Psoas muscle (tissue), 8 donors: Measurements from ENCODE around the gene LNX1. TPM values are rescaled to one million over a fixed set of nuclear protein-coding genes. Genes with fewer than 3 reads are reported as not detected.

Experiments
- ATAC-seq, 4 donors: fragments of 200-7000 bp; cut with Tn5 transposase; one replicate each; pipeline ENCODE4 v1.9.1; 2020; ENCODE audit warnings: moderate library complexity in 3 of 4, mild to moderate bottlenecking in 2 of 4
- DNase-seq, 2 donors: peaks; one replicate each; pipeline ENCODE4 v3.0.0-alpha.2; 2020
- H3K27ac ChIP-seq: fragments of 200-600 bp; one replicate; pipeline ENCODE4 v1.8.0; 2022
- H3K27me3 ChIP-seq, 3 donors: fragments of 200-600 bp in 1 of 3; one replicate each; pipeline versions ENCODE4 v1.6.1 to v1.8.0; 2013 to 2022; ENCODE audit warnings: low read length in 2 of 3, mild to moderate bottlenecking in 2 of 3, moderate library complexity in 1 of 3; ENCODE audit not compliant: insufficient read depth in 3 of 3
- H3K36me3 ChIP-seq, 2 donors: fragments of 200-600 bp in 1 of 2; one replicate each; pipeline versions ENCODE4 v1.6.1 to v1.8.0; 2013 to 2022; ENCODE audit warnings: low read depth in 1 of 2, mild to moderate bottlenecking in 1 of 2, moderate library complexity in 1 of 2; ENCODE audit not compliant: insufficient read depth in 1 of 2
- H3K4me1 ChIP-seq: fragments of 200-600 bp; one replicate; pipeline ENCODE4 v1.8.0; 2022
- H3K4me3 ChIP-seq: fragments of 200-600 bp; one replicate; pipeline ENCODE4 v1.8.0; 2022; ENCODE audit warnings: mild to moderate bottlenecking
- H3K9me3 ChIP-seq: fragments of 200-600 bp; one replicate; pipeline ENCODE4 v1.8.0; 2022
- WGBS, 3 donors: extraction: QIAGEN DNeasy Blood & Tissue Kit; methylation state at CpG; one replicate each; pipeline versions ENCODE4 v1.1.6 to v1.1.7; 2013; 5-methylcytosine and 5-hydroxymethylcytosine counted together
- intact Hi-C, 2 donors: fragments of 100-400 bp; cut with DNase I; formaldehyde crosslinking; loops; one replicate each; pipeline versions ENCODE4 v1.11.0 to v1.14.2; 2022
- polyA plus RNA-seq, 3 donors: library from polyadenylated mRNA; stranded (reverse); fragments of 200-250 nt; gene quantifications; one replicate each; pipeline ENCODE4 v1.2.3, GENCODE V29; 2013
- total RNA-seq, 4 donors: library from RNA; stranded (reverse); fragmentation: NEBNext Ultra II Directional in 2 of 4; extraction: Animal tissue kit (Norgen Biotek cat#: 25700) in 2 of 4; gene quantifications; one replicate each; pipeline versions ENCODE4 v1.2.1 to v1.2.4, GENCODE V29; 2021 to 2023
- TF ChIP-seq, protein P1 (sequence below): fragments of 200-600 bp; IDR thresholded peaks from one replicate; pipeline ENCODE4 v1.8.0; 2022; ENCODE audit warnings: antibody characterized with exemption
- donor health status: healthy with polysubstance abuse.
- donor health status: DM: no; HTN: no; CAD: no; lungs with moderate emphysema.
- donor health status: Bipolar disorder and iron deficiency.
- donor health status: healthy.
- donor health status: DM: yes; HTN: yes; CAD: no.
- donor health status: DM: no; HTN: no; CAD: no.
- donor health status: DM: no; HTN: no; CAD: no.
- donor health status: DM: yes; HTN: yes; CAD: no.

The LNX1 gene
- total and polyA plus RNA-seq, 7 donors = 2.1 to 13.9 (median 4.3) TPM

DNA sequence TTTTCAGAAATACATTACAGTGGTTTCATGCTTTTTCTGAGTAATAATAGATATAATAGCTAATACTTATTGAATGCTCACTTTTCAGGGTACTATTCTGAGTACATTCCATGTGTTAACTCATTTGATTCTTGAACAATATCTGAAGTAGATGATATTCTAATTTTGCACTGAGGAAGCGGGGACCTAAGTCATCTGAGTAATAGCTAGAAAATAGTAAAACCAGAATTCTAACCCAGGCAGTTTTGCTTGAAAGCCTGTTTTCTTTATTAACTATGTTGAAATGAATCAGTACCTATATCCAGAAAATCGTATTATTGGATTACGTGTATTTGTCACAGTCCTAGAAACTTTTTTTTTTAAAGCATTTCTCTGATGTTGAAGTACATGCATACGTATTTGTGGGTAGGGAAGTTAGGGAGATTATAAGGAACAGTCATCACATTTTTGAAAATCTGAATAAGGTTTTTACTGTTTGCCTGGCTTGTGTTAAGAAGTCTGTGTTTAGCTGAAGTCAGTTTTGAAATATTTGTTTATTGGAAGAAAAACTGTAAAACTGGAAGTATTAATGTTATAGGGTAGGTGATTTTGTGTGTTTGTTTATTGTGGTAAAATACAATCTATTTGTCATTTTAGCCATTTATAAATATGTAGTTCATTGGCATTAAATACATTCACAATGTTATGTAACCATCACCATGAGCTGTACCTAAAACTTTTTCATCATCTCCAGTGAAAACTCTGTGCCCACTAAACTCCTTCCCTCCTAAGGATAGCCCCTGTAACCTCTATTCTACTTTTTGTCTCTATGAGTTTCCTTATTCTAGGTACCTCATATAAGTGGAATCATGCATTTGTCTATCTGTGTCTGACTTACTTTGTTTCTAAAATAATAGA lies 158.5 kb downstream of the LNX1 start:
- no peaks in the 10 kb centered on the region for H3K4me1 ChIP-seq
- WGBS, 3 donors = 91 to 95% (median 94%) methylated on average over 4 of the region's 4 CpGs
- H3K9me3 ChIP-seq = no peaks in the 10 kb centered on the region
- no peaks in the 10 kb centered on the region for H3K27me3 ChIP-seq
- no peak overlapping the region for H3K4me3 ChIP-seq
- TF ChIP-seq, protein P1, sequence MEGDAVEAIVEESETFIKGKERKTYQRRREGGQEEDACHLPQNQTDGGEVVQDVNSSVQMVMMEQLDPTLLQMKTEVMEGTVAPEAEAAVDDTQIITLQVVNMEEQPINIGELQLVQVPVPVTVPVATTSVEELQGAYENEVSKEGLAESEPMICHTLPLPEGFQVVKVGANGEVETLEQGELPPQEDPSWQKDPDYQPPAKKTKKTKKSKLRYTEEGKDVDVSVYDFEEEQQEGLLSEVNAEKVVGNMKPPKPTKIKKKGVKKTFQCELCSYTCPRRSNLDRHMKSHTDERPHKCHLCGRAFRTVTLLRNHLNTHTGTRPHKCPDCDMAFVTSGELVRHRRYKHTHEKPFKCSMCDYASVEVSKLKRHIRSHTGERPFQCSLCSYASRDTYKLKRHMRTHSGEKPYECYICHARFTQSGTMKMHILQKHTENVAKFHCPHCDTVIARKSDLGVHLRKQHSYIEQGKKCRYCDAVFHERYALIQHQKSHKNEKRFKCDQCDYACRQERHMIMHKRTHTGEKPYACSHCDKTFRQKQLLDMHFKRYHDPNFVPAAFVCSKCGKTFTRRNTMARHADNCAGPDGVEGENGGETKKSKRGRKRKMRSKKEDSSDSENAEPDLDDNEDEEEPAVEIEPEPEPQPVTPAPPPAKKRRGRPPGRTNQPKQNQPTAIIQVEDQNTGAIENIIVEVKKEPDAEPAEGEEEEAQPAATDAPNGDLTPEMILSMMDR = no peak
- no peak overlapping the region for H3K27ac ChIP-seq
- intact Hi-C loops = no loop called here
- ATAC-seq (no peak), DNase-seq (no peak)
- H3K36me3 ChIP-seq = peaks cover 0 to 46% of the 10 kb centered on the region in 2 donors

DNA sequence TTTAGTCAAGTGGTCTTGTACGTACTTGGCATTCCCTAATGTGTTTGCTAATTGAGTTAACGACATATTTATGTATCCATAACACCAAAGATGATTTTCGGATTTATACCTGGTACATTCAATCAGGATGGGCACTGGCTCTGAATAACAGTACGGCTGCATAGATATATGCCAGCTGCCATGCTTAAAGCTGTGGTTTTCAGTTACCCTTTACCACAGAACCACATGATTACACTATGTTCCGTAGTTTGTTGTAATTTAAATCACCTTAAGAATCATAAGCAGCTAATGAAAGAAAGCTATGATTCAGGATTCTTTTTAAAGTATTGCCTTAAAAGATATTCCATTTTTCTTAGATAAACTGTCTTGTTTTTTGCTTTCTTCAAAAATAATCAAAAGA lies 160.2 kb downstream of the LNX1 start:
- intact Hi-C loops = no loop called here
- Histone ChIP-seq H3K4me3 (no peak overlapping the region), H3K4me1 (no peaks in the 10 kb centered on the region), H3K9me3 (no peaks in the 10 kb centered on the region), H3K27ac (no peak overlapping the region), H3K27me3 (no peaks in the 10 kb centered on the region), H3K36me3 (peaks cover 0 to 59% of the 10 kb centered on the region in 2 donors)
- DNase-seq (no peak), ATAC-seq (no peak)
- 88 to 95% (median 93%) methylated on average over 5 of the region's 5 CpGs for WGBS, 3 donors
- TF ChIP-seq, protein P1 = no peak

DNA sequence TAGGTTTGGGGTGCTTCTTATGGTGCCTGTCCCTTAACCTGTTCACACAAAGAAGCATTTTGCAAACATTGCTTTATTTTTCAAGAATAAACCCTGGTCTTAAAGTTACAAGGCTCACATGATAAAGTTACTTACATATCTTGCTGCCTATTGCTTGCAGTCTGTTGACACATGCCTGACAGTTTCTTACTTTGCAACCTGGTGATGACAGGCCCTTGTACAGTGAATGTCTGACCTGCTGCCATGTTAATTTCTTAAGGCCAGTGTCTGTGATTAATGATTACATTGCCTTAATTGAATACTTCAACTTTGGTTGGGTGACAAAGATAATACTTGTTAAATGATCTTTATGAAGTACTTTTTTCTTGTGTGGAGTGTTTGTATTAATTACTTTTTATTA lies 163.9 kb downstream of the LNX1 start:
- no peaks in the 10 kb centered on the region for H3K9me3 ChIP-seq
- intact Hi-C loops = no loop called here
- H3K36me3 ChIP-seq = peaks cover 0 to 63% of the 10 kb centered on the region in 2 donors
- no peak for DNase-seq
- no peak overlapping the region for H3K4me3 ChIP-seq
- H3K27ac ChIP-seq = no peak overlapping the region
- TF ChIP-seq, protein P1 = no peak
- ATAC-seq = no peak
- H3K4me1 ChIP-seq = no peaks in the 10 kb centered on the region
- no peaks in the 10 kb centered on the region for H3K27me3 ChIP-seq

DNA sequence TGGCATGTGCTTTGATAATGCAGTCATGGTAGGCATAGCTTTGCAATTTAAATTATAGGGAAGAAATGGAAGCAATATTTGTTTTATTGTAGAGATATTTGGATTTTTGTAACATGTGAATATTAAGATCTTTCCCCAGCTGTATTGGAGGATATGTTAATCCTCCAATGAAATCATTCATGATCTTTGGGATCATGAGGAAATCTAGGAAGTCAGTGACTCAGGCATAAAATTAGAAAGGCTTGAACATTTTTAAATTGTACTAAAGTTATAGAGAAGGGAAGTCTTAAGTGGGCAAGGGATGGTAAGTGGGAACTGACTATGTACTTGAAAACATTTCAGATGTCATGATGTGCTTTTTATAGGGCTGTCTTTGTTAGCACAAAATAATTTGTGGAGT lies 167.0 kb downstream of the LNX1 start:
- DNase-seq (no peak), ATAC-seq (no peak)
- Histone ChIP-seq H3K27ac (no peak overlapping the region), H3K27me3 (no peaks in the 10 kb centered on the region), H3K4me3 (no peak overlapping the region), H3K9me3 (no peaks in the 10 kb centered on the region), H3K36me3 (peaks cover 0 to 37% of the 10 kb centered on the region in 2 donors), H3K4me1 (no peaks in the 10 kb centered on the region)
- intact Hi-C loops = no loop called here
- TF ChIP-seq, protein P1 = no peak

DNA sequence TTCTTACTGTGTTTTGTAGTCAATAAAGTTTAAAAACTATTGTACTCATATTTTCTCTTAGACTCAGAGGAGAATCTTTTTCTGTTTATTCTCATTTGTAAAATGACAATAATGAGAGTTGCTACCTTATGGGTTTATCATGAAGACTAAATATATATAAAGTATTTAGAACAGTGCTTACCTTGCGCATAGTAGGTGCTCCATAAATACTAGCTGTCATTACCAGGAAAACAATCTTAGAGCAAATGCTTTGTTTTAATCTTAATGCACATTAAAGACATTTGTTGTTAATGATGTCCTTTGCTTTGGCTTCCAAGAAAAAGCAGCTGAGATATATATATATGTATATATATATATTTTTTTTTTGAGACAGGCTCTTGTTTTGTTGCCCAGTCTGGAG lies 168.9 kb downstream of the LNX1 start:
- H3K36me3 ChIP-seq = peaks cover 0 to 18% of the 10 kb centered on the region in 2 donors
- no peaks in the 10 kb centered on the region for H3K27me3 ChIP-seq
- H3K4me1 ChIP-seq = no peaks in the 10 kb centered on the region
- H3K9me3 ChIP-seq = no peaks in the 10 kb centered on the region
- H3K27ac ChIP-seq = no peak overlapping the region
- intact Hi-C loops = no loop called here
- ATAC-seq (no peak), DNase-seq (no peak)
- TF ChIP-seq, protein P1 = no peak
- 98 to 100% (median 100%) methylated on average over 1 of the region's 1 CpG for WGBS, 3 donors
- H3K4me3 ChIP-seq = no peak overlapping the region
